Tibial nerve (tissue), 3 donors: ENCODE results near the gene PPP4R3A.

Experiments used
- POLR2A ChIP-seq, 2 donors: fragments of 450-650 bp; IDR thresholded peaks; one replicate each; pipeline ENCODE4 v1.6.1; 2017; ENCODE audit warnings: antibody characterized with exemption in 2 of 2, mild to moderate bottlenecking in 2 of 2, moderate library complexity in 2 of 2
- TF ChIP-seq, protein P1 (sequence below), 5 experiments: fragments of 200-600 bp in 3 of 5; fragments of 450-650 bp in 2 of 5; sonication (generic) in 3 of 5; IDR thresholded peaks; one replicate each; pipeline ENCODE4 v1.5.1; 2016 to 2019; ENCODE audit warnings: antibody characterized with exemption in 5 of 5, mild to moderate bottlenecking in 3 of 5, moderate library complexity in 2 of 5

GRCh38 chr14:91533623-91534022 lies 23.5 kb upstream of the PPP4R3A start:
- TF ChIP-seq, protein P1, sequence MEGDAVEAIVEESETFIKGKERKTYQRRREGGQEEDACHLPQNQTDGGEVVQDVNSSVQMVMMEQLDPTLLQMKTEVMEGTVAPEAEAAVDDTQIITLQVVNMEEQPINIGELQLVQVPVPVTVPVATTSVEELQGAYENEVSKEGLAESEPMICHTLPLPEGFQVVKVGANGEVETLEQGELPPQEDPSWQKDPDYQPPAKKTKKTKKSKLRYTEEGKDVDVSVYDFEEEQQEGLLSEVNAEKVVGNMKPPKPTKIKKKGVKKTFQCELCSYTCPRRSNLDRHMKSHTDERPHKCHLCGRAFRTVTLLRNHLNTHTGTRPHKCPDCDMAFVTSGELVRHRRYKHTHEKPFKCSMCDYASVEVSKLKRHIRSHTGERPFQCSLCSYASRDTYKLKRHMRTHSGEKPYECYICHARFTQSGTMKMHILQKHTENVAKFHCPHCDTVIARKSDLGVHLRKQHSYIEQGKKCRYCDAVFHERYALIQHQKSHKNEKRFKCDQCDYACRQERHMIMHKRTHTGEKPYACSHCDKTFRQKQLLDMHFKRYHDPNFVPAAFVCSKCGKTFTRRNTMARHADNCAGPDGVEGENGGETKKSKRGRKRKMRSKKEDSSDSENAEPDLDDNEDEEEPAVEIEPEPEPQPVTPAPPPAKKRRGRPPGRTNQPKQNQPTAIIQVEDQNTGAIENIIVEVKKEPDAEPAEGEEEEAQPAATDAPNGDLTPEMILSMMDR (IDR thresholded peaks at IDR 0.05): no peak
- no peak for TF ChIP-seq POLR2A (IDR thresholded peaks at IDR 0.05)
